HPDE6-E6E7 (cell line): Measurements from ENCODE around the gene NCKAP5.

ENCODE experiments used
- DNase-seq: peaks from one replicate; pipeline ENCODE4 v3.0.0; 2011; ENCODE audit warnings: missing footprints; ENCODE audit errors: extremely low spot score

Gene NCKAP5

GRCh38 chr2:133568172-133568571 is at the start of gene NCKAP5:
Gene NCKAP5, minus strand, starts transcription at chr2:133568463. Its CDS starts 50,937 bp downstream, at chr2:133517526.
- DNase-seq, result no peak

GRCh38 chr2:133609664-133610063 is 41.4 kb upstream of the NCKAP5 start:
- DNase-seq, result no peak

GRCh38 chr2:133608291-133608690 is 40.0 kb upstream of the NCKAP5 start:
- DNase-seq, result no peak

GRCh38 chr2:133607679-133608078 is 39.4 kb upstream of the NCKAP5 start:
- no peak for DNase-seq

GRCh38 chr2:133606616-133607015 is 38.4 kb upstream of the NCKAP5 start:
- no peak for DNase-seq

- no peak for DNase-seq
Measured at GRCh38 chr2:133605766-133606137, 37.5 kb upstream of the NCKAP5 start.

- no peak for DNase-seq
Measured at GRCh38 chr2:133605011-133605765, 36.9 kb upstream of the NCKAP5 start.

GRCh38 chr2:133603109-133603508 is 34.8 kb upstream of the NCKAP5 start:
- DNase-seq, result no peak

- no peak for DNase-seq
Measured at GRCh38 chr2:133602538-133602937, 34.3 kb upstream of the NCKAP5 start.

- DNase-seq, result no peak
Measured at GRCh38 chr2:133600266-133600928, 32.1 kb upstream of the NCKAP5 start.

GRCh38 chr2:133599811-133600210 is 31.5 kb upstream of the NCKAP5 start:
- no peak for DNase-seq

GRCh38 chr2:133599211-133599803 is 31.0 kb upstream of the NCKAP5 start:
- DNase-seq, result no peak

GRCh38 chr2:133598769-133599168 is 30.5 kb upstream of the NCKAP5 start:
- DNase-seq, result no peak

GRCh38 chr2:133596701-133597393 is 28.6 kb upstream of the NCKAP5 start:
- no peak for DNase-seq

- DNase-seq, result no peak
Measured at GRCh38 chr2:133591164-133591563, 22.9 kb upstream of the NCKAP5 start.

- DNase-seq, result no peak
Measured at GRCh38 chr2:133589456-133589855, 21.2 kb upstream of the NCKAP5 start.

- no peak for DNase-seq
Measured at GRCh38 chr2:133588144-133588543, 19.9 kb upstream of the NCKAP5 start.

- no peak for DNase-seq
Measured at GRCh38 chr2:133586978-133587377, 18.7 kb upstream of the NCKAP5 start.

GRCh38 chr2:133581010-133581760 is 12.9 kb upstream of the NCKAP5 start:
- no peak for DNase-seq

- peak; percentile 86 for DNase-seq
Measured at GRCh38 chr2:133579274-133579673, 11.0 kb upstream of the NCKAP5 start.

GRCh38 chr2:133576714-133577113 is 8.5 kb upstream of the NCKAP5 start:
- no peak for DNase-seq

GRCh38 chr2:133574620-133575019 is 6.4 kb upstream of the NCKAP5 start:
- DNase-seq, result no peak
